SK-N-MC (cell line): Measurements from ENCODE around the gene WNT10A.

ENCODE experiments used
- EZH2 ChIP-seq: fragments of 200-600 bp; sonication (generic); IDR thresholded peaks from one replicate; pipeline ENCODE4 v1.6.1; 2017; ENCODE audit warnings: antibody characterized with exemption
- FOXP2 ChIP-seq: optimal IDR thresholded peaks from 2 replicates; pipeline ENCODE3; 2011; ENCODE audit warnings: mild to moderate bottlenecking, moderate library complexity; ENCODE audit not compliant: insufficient read depth; ENCODE audit errors: extremely low read length, control extremely low read depth
- POLR2AphosphoS5 ChIP-seq: IDR thresholded peaks from 2 replicates; pipeline ENCODE4 v1.6.1; 2012; ENCODE audit warnings: mild to moderate bottlenecking, low read depth, low read length, borderline replicate concordance

GRCh38 chr2:218927422-218927821 is 46.8 kb downstream of the WNT10A start:
- TF ChIP-seq POLR2AphosphoS5 = no peak
- no peak for TF ChIP-seq EZH2
- no peak for TF ChIP-seq FOXP2
